Ishikawa (cell line): Measurements from ENCODE around the gene CYS1.

Experiments used
- CREB1 ChIP-seq: IDR thresholded peaks from 2 replicates; pipeline ENCODE4 v1.6.1; 2012; ENCODE audit warnings: low read depth
- TAF1 ChIP-seq: IDR thresholded peaks from 2 replicates; pipeline ENCODE4 v1.6.1; 2012; ENCODE audit warnings: low read depth, mild to moderate bottlenecking
- TEAD4 ChIP-seq: IDR thresholded peaks from 2 replicates; pipeline ENCODE4 v1.6.1; 2012
- YY1 ChIP-seq: IDR thresholded peaks from 2 replicates; pipeline ENCODE4 v1.6.1; 2012; ENCODE audit warnings: low read depth
- ZBTB7A ChIP-seq: IDR thresholded peaks from 2 replicates; pipeline ENCODE4 v1.6.1; 2012; ENCODE audit warnings: low read depth
- TF ChIP-seq, protein P1 (sequence below): IDR thresholded peaks from 2 replicates; pipeline ENCODE4 v1.6.1; 2012

DNA sequence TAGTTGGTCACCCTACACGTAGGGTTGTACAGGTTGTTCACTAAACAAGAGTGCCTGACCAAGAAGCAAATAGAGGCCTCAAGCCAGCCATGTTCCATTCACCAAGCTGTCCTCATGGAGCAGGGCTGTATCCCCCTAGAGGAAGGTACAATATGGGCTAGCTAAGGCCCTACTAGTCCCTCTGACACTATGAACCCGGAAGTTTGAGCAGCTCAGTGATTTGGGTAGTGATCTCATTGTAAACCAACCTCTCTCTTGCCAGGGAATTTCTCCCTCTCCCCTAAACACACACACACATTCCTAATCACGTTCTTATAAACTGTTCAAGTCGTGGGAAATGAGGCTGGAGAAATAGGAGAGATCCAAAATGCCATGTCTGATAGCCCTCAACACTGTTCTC is 6.7 kb upstream of the CYS1 start:
- no peak for TF ChIP-seq ZBTB7A
- no peak for TF ChIP-seq TAF1
- TF ChIP-seq TEAD4 = no peak
- TF ChIP-seq CREB1 = no peak
- TF ChIP-seq YY1 = no peak
- TF ChIP-seq, protein P1, sequence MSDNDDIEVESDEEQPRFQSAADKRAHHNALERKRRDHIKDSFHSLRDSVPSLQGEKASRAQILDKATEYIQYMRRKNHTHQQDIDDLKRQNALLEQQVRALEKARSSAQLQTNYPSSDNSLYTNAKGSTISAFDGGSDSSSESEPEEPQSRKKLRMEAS = no peak
